ENCODE measurements around the gene TMEM51.

TMEM51 gene

GRCh38 chr1:15151871-15152270, 1.7 kb upstream of the TMEM51 start:
- no peak for DNase-seq (ENCODE audit: low read depth in 1 of 2, low spot score in 1 of 2)
- Histone ChIP-seq H3K27me3 (ENCODE audit: insufficient read depth, poor library complexity, severe bottlenecking) (peaks cover 30% of the 10 kb centered on the region), H3K4me3 (replicated peaks; ENCODE audit: insufficient read depth, low read length) (no peak overlapping the region), H3K27ac (replicated peaks) (no peak overlapping the region)
- TF ChIP-seq GABPA (IDR thresholded peaks at IDR 0.05; ENCODE audit: low read depth) (no peak), CTCF (IDR thresholded peaks at IDR 0.05; ENCODE audit: insufficient read depth, low read length) (no peak), SPI1 (IDR thresholded peaks at IDR 0.05; ENCODE audit: borderline replicate concordance, low read depth) (no peak), REST (IDR thresholded peaks at IDR 0.05; ENCODE audit: insufficient replicate concordance, low read depth) (no peak), POLR2AphosphoS5 (IDR thresholded peaks at IDR 0.05; ENCODE audit: low read depth) (no peak)

- Histone ChIP-seq H3K4me3 (replicated peaks; ENCODE audit: insufficient read depth, low read length) (no peak overlapping the region), H3K27ac (replicated peaks) (no peak overlapping the region), H3K27me3 (ENCODE audit: insufficient read depth, poor library complexity, severe bottlenecking) (peaks cover 30% of the 10 kb centered on the region)
- no peak for DNase-seq (ENCODE audit: low read depth in 1 of 2, low spot score in 1 of 2)
- TF ChIP-seq SPI1 (IDR thresholded peaks at IDR 0.05; ENCODE audit: borderline replicate concordance, low read depth): no peak
- TF ChIP-seq CTCF (IDR thresholded peaks at IDR 0.05; ENCODE audit: insufficient read depth, low read length): no peak
- TF ChIP-seq REST (IDR thresholded peaks at IDR 0.05; ENCODE audit: insufficient replicate concordance, low read depth): no peak
- no peak for TF ChIP-seq POLR2AphosphoS5 (IDR thresholded peaks at IDR 0.05; ENCODE audit: low read depth)
Observed at GRCh38 chr1:15152318-15153183, 996 bp upstream of the TMEM51 start.

GRCh38 chr1:15153842-15154479, 414 bp downstream of the TMEM51 start:
- Histone ChIP-seq H3K27ac (replicated peaks) (no peak overlapping the region), H3K4me3 (replicated peaks; ENCODE audit: insufficient read depth, low read length) (no peak overlapping the region), H3K27me3 (ENCODE audit: insufficient read depth, poor library complexity, severe bottlenecking) (peaks cover 33% of the 10 kb centered on the region)
- DNase-seq (ENCODE audit: low read depth in 1 of 2, low spot score in 1 of 2): peak in 1 of 2 experiments; percentile 9
- TF ChIP-seq SPI1 (IDR thresholded peaks at IDR 0.05; ENCODE audit: borderline replicate concordance, low read depth) (no peak), CTCF (IDR thresholded peaks at IDR 0.05; ENCODE audit: insufficient read depth, low read length) (no peak), REST (IDR thresholded peaks at IDR 0.05; ENCODE audit: insufficient replicate concordance, low read depth) (no peak), POLR2AphosphoS5 (IDR thresholded peaks at IDR 0.05; ENCODE audit: low read depth) (no peak)
